ENCODE results near the gene MPST.

- TF ChIP-seq, protein P1, sequence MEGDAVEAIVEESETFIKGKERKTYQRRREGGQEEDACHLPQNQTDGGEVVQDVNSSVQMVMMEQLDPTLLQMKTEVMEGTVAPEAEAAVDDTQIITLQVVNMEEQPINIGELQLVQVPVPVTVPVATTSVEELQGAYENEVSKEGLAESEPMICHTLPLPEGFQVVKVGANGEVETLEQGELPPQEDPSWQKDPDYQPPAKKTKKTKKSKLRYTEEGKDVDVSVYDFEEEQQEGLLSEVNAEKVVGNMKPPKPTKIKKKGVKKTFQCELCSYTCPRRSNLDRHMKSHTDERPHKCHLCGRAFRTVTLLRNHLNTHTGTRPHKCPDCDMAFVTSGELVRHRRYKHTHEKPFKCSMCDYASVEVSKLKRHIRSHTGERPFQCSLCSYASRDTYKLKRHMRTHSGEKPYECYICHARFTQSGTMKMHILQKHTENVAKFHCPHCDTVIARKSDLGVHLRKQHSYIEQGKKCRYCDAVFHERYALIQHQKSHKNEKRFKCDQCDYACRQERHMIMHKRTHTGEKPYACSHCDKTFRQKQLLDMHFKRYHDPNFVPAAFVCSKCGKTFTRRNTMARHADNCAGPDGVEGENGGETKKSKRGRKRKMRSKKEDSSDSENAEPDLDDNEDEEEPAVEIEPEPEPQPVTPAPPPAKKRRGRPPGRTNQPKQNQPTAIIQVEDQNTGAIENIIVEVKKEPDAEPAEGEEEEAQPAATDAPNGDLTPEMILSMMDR (IDR thresholded peaks at IDR 0.05), result no peak
- no peak for TF ChIP-seq EZH2phosphoT487 (IDR thresholded peaks at IDR 0.05)
Measured at GRCh38 chr22:37065961-37066360, 46.4 kb downstream of the MPST start.
